C4-2B (cell line): ENCODE data around the gene TMX3.

ENCODE experiments used
- CTCF ChIP-seq: fragments of 450-650 bp; conservative IDR thresholded peaks from 2 replicates; pipeline ENCODE4 v1.5.1; 2017; ENCODE audit warnings: mild to moderate bottlenecking
- ZFX ChIP-seq: fragments of 450-650 bp; IDR thresholded peaks from 2 replicates; pipeline ENCODE4 v1.6.1; 2017

GRCh38 chr18:68667121-68667520 is 47.8 kb downstream of the TMX3 start:
- TF ChIP-seq CTCF, result no peak
- TF ChIP-seq ZFX, result no peak
